Measurements from ENCODE around the gene COPS8. TPM values are rescaled to one million over a fixed set of nuclear protein-coding genes. Genes with fewer than 3 reads are reported as not detected.

The COPS8 gene
- total RNA-seq, 1 donor from 2014 or later, result 86.7 TPM

- DNase-seq (ENCODE audit: low spot score), result no peak
- intact Hi-C loops (cut with DNase I), result no loop called here
These were observed 62.9 kb downstream of the COPS8 start for GRCh38 chr2:237148624-237149023.

DNA sequence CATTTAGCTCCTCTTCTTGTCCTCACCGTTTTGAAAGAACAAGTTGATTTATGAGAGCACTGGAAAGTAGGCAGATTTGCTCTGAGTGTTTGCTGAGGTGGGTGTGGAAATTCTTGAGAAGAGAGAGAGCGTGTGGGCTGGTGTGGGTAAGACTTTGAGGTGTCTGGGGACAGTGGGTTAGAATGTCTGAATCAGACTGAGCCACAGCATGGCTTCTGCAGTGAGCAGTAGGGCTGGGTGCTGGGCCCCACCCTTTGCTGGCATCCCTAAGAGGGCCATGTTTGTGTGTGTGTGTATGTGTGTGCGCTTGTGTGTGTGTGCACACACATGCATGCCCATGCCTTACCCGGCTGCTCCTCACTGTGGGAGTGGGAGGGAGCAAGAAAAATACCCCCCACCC lies 63.7 kb downstream of the COPS8 start:
- intact Hi-C loops (cut with DNase I), result no loop called here
- DNase-seq (ENCODE audit: low spot score), result no peak

Data from cardiac septum (tissue), 1 donor.